Cardiac fibroblast (primary cell): ENCODE measurements around the gene PLK1.

Experiments used
- DNase-seq, 2 donors: peaks; one replicate each; pipeline versions ENCODE4 v3.0.0 to v3.0.0-alpha.2; 2010; ENCODE audit warnings: low read depth in 2 of 2
- H3K4me3 ChIP-seq, 2 donors: replicated peaks in 1 of 2; 1 replicate in 1 of 2; 2 replicates in 1 of 2; pipeline ENCODE4 v1.5.1; 2011; ENCODE audit warnings: low read depth in 2 of 2, low read length in 2 of 2, mild to moderate bottlenecking in 2 of 2, moderate library complexity in 1 of 2
- CTCF ChIP-seq: IDR thresholded peaks from one replicate; pipeline ENCODE4 v1.5.1; 2011; ENCODE audit warnings: low read depth, mild to moderate bottlenecking, low read length, inconsistent platforms

PLK1 gene

GRCh38 chr16:23642246-23642774, 36.4 kb upstream of the PLK1 start:
- TF ChIP-seq CTCF = no peak
- H3K4me3 ChIP-seq = peak overlapping the region; percentile 98 to 100
- DNase-seq = peak in 1 of 2 donors; percentile 9

GRCh38 chr16:23650674-23651416, 27.8 kb upstream of the PLK1 start:
- no peak for TF ChIP-seq CTCF
- no peak overlapping the region for H3K4me3 ChIP-seq
- DNase-seq = peak in 1 of 2 donors; percentile 43

- no peak for DNase-seq
- no peak for TF ChIP-seq CTCF
- no peak overlapping the region for H3K4me3 ChIP-seq
Measured at GRCh38 chr16:23651943-23652468, 26.7 kb upstream of the PLK1 start.

- no peak for DNase-seq
- no peak overlapping the region for H3K4me3 ChIP-seq
- TF ChIP-seq CTCF = no peak
Measured at GRCh38 chr16:23663918-23664317, 14.8 kb upstream of the PLK1 start.

GRCh38 chr16:23666571-23667354, 11.9 kb upstream of the PLK1 start:
- no peak for DNase-seq
- no peak for TF ChIP-seq CTCF
- no peak overlapping the region for H3K4me3 ChIP-seq

- no peak overlapping the region for H3K4me3 ChIP-seq
- DNase-seq = no peak
- TF ChIP-seq CTCF = no peak
Measured at GRCh38 chr16:23667355-23667659, 11.4 kb upstream of the PLK1 start.
